Endothelial cell of umbilical vein (primary cell): ENCODE results near the gene KCNJ18. TPM values are rescaled to one million over a fixed set of nuclear protein-coding genes. Genes with fewer than 3 reads are reported as not detected.
"Not testable (repeated sequence)": the region's sequence is repeated elsewhere in the genome, so short reads cannot be mapped to it uniquely, and the experiment has no call there.

Experiments used
- BruUV-seq: library from RNA; stranded (reverse); fragments of 400-500 nt; replicated peaks from 2 replicates; lab custom pipeline; 2021; lab: Mats Ljungman, UMichigan
- CTCF ChIA-PET: fragments of 300-600, 350-600 bp; sonication (Branson Sonifier 250); formaldehyde crosslinking; loops from one replicate; lab custom pipeline; 2021; ENCODE audit warnings: antibody characterized with exemption, inconsistent platforms; lab: Charles Lee
- POLR2A ChIA-PET: fragments of 300-600, 350-600 bp; sonication (Branson Sonifier 250); formaldehyde crosslinking; loops from one replicate; lab custom pipeline; 2021; ENCODE audit warnings: antibody characterized with exemption, inconsistent platforms; lab: Charles Lee
- DNase-seq: peaks from one replicate; pipeline ENCODE4 v3.0.0-alpha.2; 2011; ENCODE audit warnings: low read depth, low spot score
- FAIRE-seq: peaks from 2 replicates; lab custom pipeline; 2011; peaks lifted over from hg19 to GRCh38; lab: Jason Lieb, UNC
- H2AFZ ChIP-seq: 2 replicates; pipeline ENCODE4 v1.6.0; 2012; ENCODE audit warnings: low read depth, low read length, control low read depth, inconsistent platforms
- H3K27ac ChIP-seq: 2 replicates; pipeline ENCODE4 v1.5.1; 2011; ENCODE audit warnings: low read depth, mild to moderate bottlenecking, control low read depth, low read length, moderate library complexity; ENCODE audit not compliant: insufficient read depth
- H3K27me3 ChIP-seq, 2 experiments: 2 replicates each; pipeline versions ENCODE4 v1.6.0 to v1.6.1; 2011; ENCODE audit warnings: low read length in 2 of 2, mixed read lengths in 1 of 2; ENCODE audit not compliant: control insufficient read depth in 2 of 2, insufficient read depth in 2 of 2
- H3K36me3 ChIP-seq, 2 experiments: 2 replicates in 1 of 2; 3 replicates in 1 of 2; pipeline ENCODE4 v1.5.1; 2011; ENCODE audit warnings: low read length in 2 of 2, mild to moderate bottlenecking in 1 of 2, moderate library complexity in 1 of 2; ENCODE audit not compliant: control insufficient read depth in 2 of 2, insufficient read depth in 2 of 2; ENCODE audit errors: extremely low read depth in 1 of 2
- H3K4me1 ChIP-seq: 3 replicates; pipeline ENCODE4 v1.5.1; 2011; ENCODE audit warnings: mild to moderate bottlenecking, low read length; ENCODE audit not compliant: control insufficient read depth, insufficient read depth; ENCODE audit errors: extremely low read depth
- H3K4me2 ChIP-seq: 2 replicates; pipeline ENCODE4 v1.6.1; 2011; ENCODE audit warnings: low read length, control low read depth, mixed read lengths; ENCODE audit not compliant: insufficient read depth
- H3K4me3 ChIP-seq, 3 experiments: fragments of 200-600 bp in 1 of 3; sonication (generic), shearing (Covaris generic) in 1 of 3; replicated peaks in 1 of 3; 2 replicates each; pipeline ENCODE4 v1.5.1; 2011 to 2016; ENCODE audit warnings: control low read depth in 3 of 3, low read length in 3 of 3, mild to moderate bottlenecking in 2 of 3, inconsistent platforms in 1 of 3, low read depth in 1 of 3, moderate library complexity in 1 of 3; ENCODE audit not compliant: insufficient read depth in 1 of 3
- H3K79me2 ChIP-seq: 2 replicates; pipeline ENCODE4 v1.6.0; 2012; ENCODE audit warnings: low read length, inconsistent platforms; ENCODE audit not compliant: control insufficient read depth, insufficient read depth
- H3K9ac ChIP-seq: replicated peaks from 2 replicates; pipeline ENCODE3; 2011; ENCODE audit warnings: low read length, control low read depth; ENCODE audit not compliant: insufficient read depth; ENCODE audit errors: extremely low read depth
- H3K9me1 ChIP-seq: replicated peaks from 3 replicates; pipeline ENCODE4 v1.6.0; 2011; ENCODE audit warnings: mild to moderate bottlenecking, low read length; ENCODE audit not compliant: control insufficient read depth, insufficient read depth; ENCODE audit errors: extremely low read depth
- H3K9me3 ChIP-seq: replicated peaks from 2 replicates; pipeline ENCODE4 v1.5.1; 2012; ENCODE audit warnings: low read length, inconsistent platforms; ENCODE audit not compliant: control insufficient read depth, insufficient read depth
- H4K20me1 ChIP-seq: replicated peaks from 2 replicates; pipeline ENCODE3; 2011; ENCODE audit warnings: mild to moderate bottlenecking, low read length; ENCODE audit not compliant: control insufficient read depth, insufficient read depth; ENCODE audit errors: extremely low read depth
- dilution Hi-C: fragments of 300-500 bp; cut with MboI; formaldehyde crosslinking; loops from one replicate; pipeline ENCODE4 v1.15.0; 2019; ENCODE audit warnings: low sequenced_read_pairs; ENCODE audit not compliant: extremely low pct_ligation_motif_present
- intact Hi-C: fragments of 100-400 bp; cut with micrococcal nuclease; formaldehyde crosslinking; loops from one replicate; pipeline ENCODE4 v1.10.0; 2022
- polyA plus RNA-seq, 4 experiments: library from polyadenylated mRNA; depleted of rRNA in 3 of 4; stranded (reverse) in 3 of 4; unstranded in 1 of 4; fragments of >200 nt; gene quantifications; 2 replicates each; pipeline versions ENCODE4 v1.2.1 to v1.2.3, GENCODE V29; 2011 to 2012; ENCODE audit warnings: missing spikeins in 1 of 4
- total RNA-seq: library from RNA; stranded (reverse); gene quantifications from 2 replicates; pipeline ENCODE4 v1.2.3, GENCODE V29; 2021

KCNJ18 gene
- total and polyA plus RNA-seq, 2 donors (not counting 3 experiments of a cell fraction or from before 2014, with no cell fraction given), result not detected

DNA sequence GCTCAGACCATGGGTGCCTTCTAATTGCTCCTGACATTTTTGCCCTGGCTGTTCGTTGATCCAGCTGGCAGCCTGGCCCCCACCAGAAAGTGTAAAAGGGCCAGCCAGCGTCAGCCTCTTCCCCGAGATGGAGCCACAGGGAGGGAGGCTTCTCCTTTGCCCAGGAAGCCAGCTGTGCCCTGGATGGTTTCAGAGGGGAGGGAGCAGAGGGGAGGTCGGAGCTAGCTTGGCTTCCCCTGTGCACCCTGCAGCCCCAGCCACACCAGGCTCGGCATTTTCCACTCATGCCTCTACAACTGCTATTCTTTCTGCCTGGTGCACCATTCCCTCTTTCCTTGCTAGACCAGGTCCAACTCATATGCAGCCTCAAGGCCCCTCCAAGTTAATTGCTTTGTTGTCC, 56.4 kb downstream of the KCNJ18 start:
- H3K4me1 ChIP-seq, H4K20me1 ChIP-seq, BruUV-seq, H3K27me3 ChIP-seq, POLR2A ChIA-PET, CTCF ChIA-PET, H3K4me3 ChIP-seq, H3K9me1 ChIP-seq, H3K9me3 ChIP-seq, H3K79me2 ChIP-seq, DNase-seq, H2AFZ ChIP-seq, H3K9ac ChIP-seq, dilution Hi-C loops, intact Hi-C loops, H3K27ac ChIP-seq, FAIRE-seq, H3K4me2 ChIP-seq, H3K36me3 ChIP-seq: not testable (repeated sequence)

DNA sequence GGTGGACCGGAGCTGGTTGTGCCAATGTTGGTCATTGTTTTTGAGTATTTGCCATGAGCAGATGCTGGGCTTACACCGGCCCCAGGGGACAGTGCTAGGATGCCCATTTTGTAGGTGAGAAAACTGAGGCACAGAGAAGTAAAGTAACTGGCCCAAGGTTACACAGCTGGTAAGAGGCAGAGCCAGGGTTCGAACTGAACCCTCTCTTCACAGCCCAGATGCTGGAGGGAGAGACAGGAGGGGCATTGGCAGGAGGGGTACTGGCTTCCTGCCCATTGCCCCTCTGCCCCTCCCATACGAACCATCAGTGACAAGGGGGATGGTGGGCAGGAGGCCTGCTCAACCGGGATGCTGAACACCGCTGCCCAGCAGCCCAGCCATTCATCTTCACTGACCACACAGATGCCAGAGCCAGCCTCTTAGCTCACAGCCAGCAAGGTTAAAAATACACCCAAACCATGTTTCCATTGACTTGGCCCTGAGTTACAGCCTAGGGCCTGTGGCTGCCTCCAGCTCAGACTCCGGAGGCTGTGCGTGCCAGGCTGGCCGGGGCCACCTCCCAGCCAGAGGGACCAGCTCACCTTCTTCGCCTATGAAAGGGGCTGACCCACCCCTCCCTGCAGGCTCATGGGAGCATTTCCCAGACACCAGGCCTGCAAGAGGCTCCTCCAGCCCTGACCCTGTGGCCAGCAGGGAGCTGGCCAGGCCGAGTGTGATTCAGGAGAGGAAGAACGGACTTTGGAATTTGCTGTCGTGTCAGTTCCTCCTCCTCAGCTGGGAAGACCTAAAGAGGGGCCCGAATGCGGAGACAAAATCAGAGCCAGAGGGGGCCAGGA, 57.6 kb downstream of the KCNJ18 start:
- H3K9me3 ChIP-seq, CTCF ChIA-PET, DNase-seq, H3K9me1 ChIP-seq, POLR2A ChIA-PET, H3K36me3 ChIP-seq, H3K27ac ChIP-seq, H4K20me1 ChIP-seq, H3K4me3 ChIP-seq, H3K27me3 ChIP-seq, H3K4me2 ChIP-seq, BruUV-seq, H3K79me2 ChIP-seq, FAIRE-seq, dilution Hi-C loops, H3K4me1 ChIP-seq, H3K9ac ChIP-seq, intact Hi-C loops, H2AFZ ChIP-seq: not testable (repeated sequence)

DNA sequence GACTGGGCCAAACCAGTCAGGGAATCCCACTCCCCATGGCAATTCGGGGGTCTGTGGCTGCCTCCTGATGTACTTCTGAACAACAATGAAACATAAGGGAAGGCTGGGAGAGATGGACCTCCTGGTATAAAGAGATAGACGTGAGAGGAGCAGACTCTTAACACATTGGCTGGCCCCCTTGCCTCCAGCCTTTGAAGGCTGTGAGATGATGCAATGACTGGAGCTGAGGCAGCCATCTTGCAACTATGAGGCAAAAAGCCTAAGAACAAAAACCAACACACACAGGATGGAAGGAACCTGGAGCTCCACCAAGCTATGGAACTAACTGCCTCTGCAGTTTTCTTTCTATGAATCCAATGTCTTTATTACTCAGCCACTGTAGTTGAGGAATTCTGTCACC, 58.8 kb downstream of the KCNJ18 start:
- H2AFZ ChIP-seq, BruUV-seq, H3K79me2 ChIP-seq, dilution Hi-C loops, H3K36me3 ChIP-seq, intact Hi-C loops, H3K9me1 ChIP-seq, POLR2A ChIA-PET, CTCF ChIA-PET, H3K27ac ChIP-seq, H3K4me2 ChIP-seq, H3K27me3 ChIP-seq, H3K4me3 ChIP-seq, FAIRE-seq, DNase-seq, H3K4me1 ChIP-seq, H3K9me3 ChIP-seq, H3K9ac ChIP-seq, H4K20me1 ChIP-seq: not testable (repeated sequence)
